Sigmoid colon (tissue), 7 donors: ENCODE measurements around the gene TADA2A. TPM values are rescaled to one million over a fixed set of nuclear protein-coding genes. Genes with fewer than 3 reads are reported as not detected.

Source experiments
- DNase-seq: peaks from one replicate; pipeline ENCODE4 v3.0.0-alpha.2; 2019
- H3K27ac ChIP-seq, 4 donors: fragments of 200-600 bp; sonication (generic); one replicate each; pipeline ENCODE4 v1.5.1; 2016 to 2019; ENCODE audit warnings: mild to moderate bottlenecking in 1 of 4
- H3K27me3 ChIP-seq, 3 donors: fragments of 200-600 bp; sonication (generic); one replicate each; pipeline ENCODE4 v1.5.1; 2019; ENCODE audit warnings: mild to moderate bottlenecking in 1 of 3
- H3K36me3 ChIP-seq, 4 donors: fragments of 200-600 bp; sonication (generic); one replicate each; pipeline ENCODE4 v1.5.1; 2016 to 2019
- H3K4me1 ChIP-seq, 4 donors: fragments of 200-600 bp; sonication (generic); one replicate each; pipeline ENCODE4 v1.5.1; 2017 to 2019
- H3K4me3 ChIP-seq, 4 donors: fragments of 200-600 bp; sonication (generic); one replicate each; pipeline ENCODE4 v1.5.1; 2017 to 2019; ENCODE audit warnings: mild to moderate bottlenecking in 2 of 4, moderate library complexity in 1 of 4
- H3K9me3 ChIP-seq, 4 donors: fragments of 200-600 bp in 3 of 4; sonication (generic) in 3 of 4; one replicate each; pipeline versions ENCODE4 v1.5.1 to v1.6.1; 2013 to 2019
- EP300 ChIP-seq, 4 donors: sonication (generic); formaldehyde crosslinking; IDR thresholded peaks; one replicate each; pipeline ENCODE4 v1.6.1; 2017; ENCODE audit warnings: antibody characterized with exemption in 4 of 4
- POLR2A ChIP-seq, 2 donors: fragments of 450-650 bp; IDR thresholded peaks; one replicate each; pipeline ENCODE4 v1.6.1; 2016; ENCODE audit warnings: antibody characterized with exemption in 2 of 2, mild to moderate bottlenecking in 2 of 2, moderate library complexity in 2 of 2
- POLR2AphosphoS5 ChIP-seq, 4 donors: sonication (generic); formaldehyde crosslinking; IDR thresholded peaks; one replicate each; pipeline ENCODE4 v1.6.1; 2017; ENCODE audit warnings: antibody characterized with exemption in 4 of 4
- WGBS, 2 donors: extraction: QIAGEN DNeasy Blood & Tissue Kit; methylation state at CpG; one replicate each; pipeline ENCODE4 v1.1.7; 2013; 5-methylcytosine and 5-hydroxymethylcytosine counted together
- intact Hi-C: fragments of 100-400 bp; cut with DNase I; formaldehyde crosslinking; loops from one replicate; pipeline ENCODE4 v1.15.1; 2023
- polyA plus RNA-seq, 3 donors: library from polyadenylated mRNA; stranded (reverse); fragments of 200-250 nt; gene quantifications; one replicate each; pipeline ENCODE4 v1.2.3, GENCODE V29; 2013
- total RNA-seq, 4 donors: library from RNA; depleted of rRNA; stranded (reverse); fragments of >200 nt; gene quantifications; one replicate each; pipeline ENCODE4 v1.1.0, GENCODE V29; 2016
- TF ChIP-seq, protein P1 (sequence below), 4 experiments: fragments of 450-650 bp in 3 of 4; fragments of 200-600 bp in 1 of 4; IDR thresholded peaks; one replicate each; pipeline ENCODE4 v1.5.1; 2016 to 2019; ENCODE audit warnings: antibody characterized with exemption in 4 of 4, mild to moderate bottlenecking in 3 of 4, moderate library complexity in 2 of 4
- donor health status: healthy with polysubstance abuse.
- donor health status: Bipolar disorder and iron deficiency.
- donor health status: healthy.

The TADA2A gene
- total and polyA plus RNA-seq, 7 donors = 7.2 to 22.7 (median 15.0) TPM

DNA sequence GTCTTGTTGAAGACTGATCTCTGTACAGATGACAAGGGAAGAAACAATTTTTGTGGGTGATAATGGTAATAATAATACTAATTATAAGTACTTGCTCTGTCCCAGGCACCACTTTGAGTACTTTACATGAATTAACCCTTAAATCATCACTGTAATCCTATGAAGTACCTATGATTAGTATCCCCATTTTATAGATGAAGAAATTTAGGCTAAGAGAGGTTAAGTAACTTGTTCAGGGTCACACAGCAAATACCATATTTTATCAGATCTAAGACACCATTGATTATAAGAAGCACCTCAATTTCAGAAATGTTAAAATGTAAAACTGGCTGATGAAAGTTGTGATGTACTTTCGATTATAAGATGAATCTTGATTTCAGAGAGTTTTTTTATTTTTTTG lies 18.6 kb downstream of the TADA2A start:
- no peak for DNase-seq
- Histone ChIP-seq H3K4me1 (no peaks in the 10 kb centered on the region), H3K4me3 (no peak overlapping the region), H3K27me3 (no peaks in the 10 kb centered on the region), H3K27ac (no peak overlapping the region), H3K36me3 (peaks cover 0 to 86% (median 20%) of the 10 kb centered on the region in 4 donors), H3K9me3 (no peaks in the 10 kb centered on the region)
- TF ChIP-seq POLR2AphosphoS5 (IDR thresholded peaks at IDR 0.05) = no peak
- TF ChIP-seq POLR2A (IDR thresholded peaks at IDR 0.05) = no peak
- TF ChIP-seq, protein P1, sequence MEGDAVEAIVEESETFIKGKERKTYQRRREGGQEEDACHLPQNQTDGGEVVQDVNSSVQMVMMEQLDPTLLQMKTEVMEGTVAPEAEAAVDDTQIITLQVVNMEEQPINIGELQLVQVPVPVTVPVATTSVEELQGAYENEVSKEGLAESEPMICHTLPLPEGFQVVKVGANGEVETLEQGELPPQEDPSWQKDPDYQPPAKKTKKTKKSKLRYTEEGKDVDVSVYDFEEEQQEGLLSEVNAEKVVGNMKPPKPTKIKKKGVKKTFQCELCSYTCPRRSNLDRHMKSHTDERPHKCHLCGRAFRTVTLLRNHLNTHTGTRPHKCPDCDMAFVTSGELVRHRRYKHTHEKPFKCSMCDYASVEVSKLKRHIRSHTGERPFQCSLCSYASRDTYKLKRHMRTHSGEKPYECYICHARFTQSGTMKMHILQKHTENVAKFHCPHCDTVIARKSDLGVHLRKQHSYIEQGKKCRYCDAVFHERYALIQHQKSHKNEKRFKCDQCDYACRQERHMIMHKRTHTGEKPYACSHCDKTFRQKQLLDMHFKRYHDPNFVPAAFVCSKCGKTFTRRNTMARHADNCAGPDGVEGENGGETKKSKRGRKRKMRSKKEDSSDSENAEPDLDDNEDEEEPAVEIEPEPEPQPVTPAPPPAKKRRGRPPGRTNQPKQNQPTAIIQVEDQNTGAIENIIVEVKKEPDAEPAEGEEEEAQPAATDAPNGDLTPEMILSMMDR (IDR thresholded peaks at IDR 0.05) = no peak
- TF ChIP-seq EP300 (IDR thresholded peaks at IDR 0.05) = no peak
- intact Hi-C loops = no loop called here
- 96 to 97% methylated on average over 1 of the region's 1 CpG for WGBS, 2 donors

DNA sequence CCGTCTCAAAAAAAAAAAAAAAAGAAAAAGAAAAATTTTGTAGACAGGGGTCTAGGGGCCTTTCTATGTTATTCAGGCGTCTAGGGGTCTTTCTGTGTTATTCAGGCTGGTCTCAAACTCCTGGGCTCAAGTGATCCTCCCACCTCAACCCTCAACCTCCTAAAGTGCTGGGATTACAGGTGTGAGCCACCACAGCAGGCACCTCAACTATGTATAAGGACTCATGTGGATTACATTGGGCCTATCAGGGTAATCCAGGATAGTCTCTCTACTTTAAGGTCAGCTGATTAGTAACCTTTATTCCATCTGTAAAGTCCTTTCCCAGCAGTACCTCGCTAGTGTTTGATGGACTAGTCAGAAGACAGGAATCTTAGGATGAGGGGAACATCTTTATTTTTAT lies 22.4 kb downstream of the TADA2A start:
- H3K9me3 ChIP-seq = no peaks in the 10 kb centered on the region
- H3K27ac ChIP-seq = no peak overlapping the region
- H3K4me1 ChIP-seq = no peaks in the 10 kb centered on the region
- no peak for DNase-seq
- no peak overlapping the region for H3K4me3 ChIP-seq
- 94 to 97% methylated on average over 3 of the region's 3 CpGs for WGBS, 2 donors
- intact Hi-C loops = no loop called here
- no peaks in the 10 kb centered on the region for H3K27me3 ChIP-seq
- peaks cover 0 to 76% (median 16%) of the 10 kb centered on the region in 4 donors for H3K36me3 ChIP-seq
- TF ChIP-seq, protein P1 (IDR thresholded peaks at IDR 0.05) = no peak

DNA sequence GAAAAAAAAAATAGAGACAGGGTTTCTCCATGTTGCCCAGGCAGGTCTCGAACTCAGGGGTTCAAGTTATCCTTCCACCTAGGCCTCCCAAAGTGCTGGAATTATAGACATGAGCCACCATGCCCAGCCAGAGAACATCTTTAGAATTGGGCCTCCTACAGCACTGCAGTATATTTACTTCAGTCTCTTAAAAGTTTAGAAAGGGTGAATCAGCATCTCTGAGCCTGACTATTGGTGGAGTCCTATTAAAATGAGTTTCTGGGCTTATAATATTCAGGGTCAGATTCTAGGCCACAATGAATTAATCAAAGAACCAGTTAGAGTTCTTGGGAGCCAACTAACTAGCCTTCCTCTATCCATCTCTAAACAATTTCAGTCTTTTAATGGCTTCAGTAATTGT lies 22.8 kb downstream of the TADA2A start:
- Histone ChIP-seq H3K4me3 (no peak overlapping the region), H3K9me3 (no peaks in the 10 kb centered on the region), H3K27ac (no peak overlapping the region), H3K36me3 (peaks cover 0 to 72% (median 14%) of the 10 kb centered on the region in 4 donors), H3K4me1 (no peaks in the 10 kb centered on the region), H3K27me3 (no peaks in the 10 kb centered on the region)
- 97 to 100% methylated on average over 1 of the region's 1 CpG for WGBS, 2 donors
- no peak for DNase-seq
- no peak for TF ChIP-seq POLR2AphosphoS5 (IDR thresholded peaks at IDR 0.05)
- TF ChIP-seq EP300 (IDR thresholded peaks at IDR 0.05) = no peak
- TF ChIP-seq, protein P1 (IDR thresholded peaks at IDR 0.05) = no peak
- no peak for TF ChIP-seq POLR2A (IDR thresholded peaks at IDR 0.05)
- intact Hi-C loops = no loop called here

DNA sequence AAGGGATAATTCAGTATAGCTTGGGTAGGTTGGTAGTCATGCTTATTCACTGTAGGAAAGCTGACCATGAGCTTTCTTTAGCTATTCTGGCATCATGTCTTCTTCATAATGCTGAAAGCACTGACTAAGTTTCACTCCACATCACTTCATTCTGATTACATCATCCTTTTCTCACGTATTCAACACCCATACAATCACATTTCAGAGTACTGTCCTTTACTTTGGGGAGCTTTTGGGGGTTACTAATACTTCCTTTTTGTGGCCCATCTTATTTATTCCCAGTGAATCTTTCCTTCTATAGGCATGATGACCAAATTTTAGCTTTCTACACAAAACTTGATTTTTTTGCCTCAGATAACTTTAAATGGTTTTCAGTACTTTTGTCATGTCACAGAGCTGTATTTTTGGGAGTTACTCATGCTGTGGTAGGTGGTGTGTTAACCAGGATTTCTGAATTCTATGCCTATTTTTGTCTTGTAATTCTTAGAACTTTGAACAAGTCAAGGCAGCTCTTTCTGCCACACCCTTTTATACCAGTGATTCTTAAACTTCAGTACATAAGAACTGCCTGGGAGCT lies 23.5 kb downstream of the TADA2A start:
- 67 to 68% methylated on average over 1 of the region's 1 CpG for WGBS, 2 donors
- intact Hi-C loops = no loop called here
- no peak for DNase-seq
- Histone ChIP-seq H3K36me3 (peaks cover 0 to 65% (median 11%) of the 10 kb centered on the region in 4 donors), H3K4me1 (no peaks in the 10 kb centered on the region), H3K27me3 (no peaks in the 10 kb centered on the region), H3K9me3 (no peaks in the 10 kb centered on the region), H3K27ac (no peak overlapping the region), H3K4me3 (no peak overlapping the region)
- TF ChIP-seq POLR2AphosphoS5 (IDR thresholded peaks at IDR 0.05) (no peak), EP300 (IDR thresholded peaks at IDR 0.05) (no peak), POLR2A (IDR thresholded peaks at IDR 0.05) (no peak)
- TF ChIP-seq, protein P1 (IDR thresholded peaks at IDR 0.05) = no peak

DNA sequence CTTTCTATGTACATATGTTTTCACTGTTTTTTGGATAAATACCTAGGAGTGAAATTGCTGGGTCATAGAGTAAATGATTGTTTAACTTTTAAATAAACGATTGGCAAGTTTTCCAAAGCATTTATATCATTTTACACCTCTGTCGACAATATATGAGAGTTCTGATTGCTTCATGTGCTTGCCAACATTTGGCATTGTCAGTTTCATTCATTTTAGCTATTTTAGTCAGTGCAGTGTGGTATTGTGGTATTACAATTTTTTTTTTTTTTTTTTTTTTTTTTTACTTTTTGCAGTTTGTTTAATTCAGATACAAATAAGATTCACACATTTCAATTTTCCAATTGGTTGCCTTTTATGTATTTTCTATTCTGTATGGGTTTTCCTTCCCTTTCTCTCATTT lies 26.0 kb downstream of the TADA2A start:
- no peak for DNase-seq
- H3K4me1 ChIP-seq = no peaks in the 10 kb centered on the region
- H3K27me3 ChIP-seq = no peaks in the 10 kb centered on the region
- TF ChIP-seq, protein P1 (IDR thresholded peaks at IDR 0.05) = no peak
- TF ChIP-seq POLR2AphosphoS5 (IDR thresholded peaks at IDR 0.05) = no peak
- TF ChIP-seq EP300 (IDR thresholded peaks at IDR 0.05) = no peak
- no peak for TF ChIP-seq POLR2A (IDR thresholded peaks at IDR 0.05)
- no peak overlapping the region for H3K4me3 ChIP-seq
- H3K36me3 ChIP-seq = peaks cover 0 to 49% (median 3%) of the 10 kb centered on the region in 4 donors
- WGBS, 2 donors = 64 to 92% methylated on average over 2 of the region's 2 CpGs
- intact Hi-C loops = no loop called here
- H3K27ac ChIP-seq = no peak overlapping the region
- H3K9me3 ChIP-seq = no peaks in the 10 kb centered on the region
